ENCODE data around the gene PYGO1.
"Not testable (repeated sequence)": the region's sequence is repeated elsewhere in the genome, so short reads cannot be mapped to it uniquely, and the experiment has no call there.

The PYGO1 gene

DNA sequence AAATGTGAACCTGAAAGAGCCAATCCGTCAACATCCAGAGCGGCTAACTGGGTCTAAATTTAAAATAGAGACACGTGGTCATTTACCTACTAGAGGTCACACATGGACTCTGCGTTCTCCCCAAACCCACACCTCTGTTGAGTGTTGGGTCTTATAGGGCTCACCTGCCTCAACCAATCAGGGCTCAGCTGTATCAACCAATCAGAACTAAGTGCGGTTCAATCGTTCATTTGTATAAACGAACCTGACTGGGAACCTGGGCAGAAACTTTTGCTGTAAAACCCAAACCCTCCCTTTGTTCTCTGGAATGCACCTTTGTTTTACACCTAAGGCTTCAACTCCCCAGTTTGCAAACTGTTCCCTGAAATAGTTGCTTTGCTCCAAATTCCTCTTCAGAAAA is 89.0 kb downstream of the PYGO1 start:
- DNase-seq: no peak

GRCh38 chr15:55498109-55498938 is 89.8 kb downstream of the PYGO1 start:
- DNase-seq: peak; percentile 91

GRCh38 chr15:55496716-55497115 is 91.4 kb downstream of the PYGO1 start:
- DNase-seq: no peak

DNA sequence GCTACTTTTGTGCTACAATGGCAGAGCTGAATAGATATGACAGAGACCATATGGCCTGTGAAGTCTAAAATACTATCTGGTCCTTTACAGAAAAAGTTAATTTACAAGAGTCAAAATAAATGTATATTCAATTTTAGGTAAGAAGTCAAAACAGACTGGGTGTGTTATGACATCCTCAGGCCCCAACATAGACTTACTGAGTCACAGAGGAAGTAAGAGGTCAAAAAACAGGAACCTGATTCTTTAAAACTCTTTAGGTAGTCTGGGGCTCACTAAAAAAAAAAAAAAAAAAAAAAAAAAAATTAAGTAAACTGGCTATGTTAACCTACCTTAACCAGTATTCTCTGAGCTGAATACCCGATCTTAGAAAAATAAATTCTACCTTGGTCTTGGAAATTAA is 93.2 kb downstream of the PYGO1 start:
- peak; percentile 49 for DNase-seq

GRCh38 chr15:55488952-55489600 is 99.1 kb downstream of the PYGO1 start:
- DNase-seq: not testable (repeated sequence)
